Esophagus muscularis mucosa (tissue), 3 donors: ENCODE measurements around the gene GLO1.

ENCODE experiments used
- CTCF ChIP-seq, 3 experiments: fragments of 200-600 bp in 2 of 3; fragments of 450-650 bp in 1 of 3; sonication (generic) in 2 of 3; IDR thresholded peaks; one replicate each; pipeline ENCODE4 v1.5.1; 2017 to 2019; ENCODE audit warnings: antibody characterized with exemption in 3 of 3, mild to moderate bottlenecking in 2 of 3, moderate library complexity in 1 of 3
- POLR2A ChIP-seq: fragments of 450-650 bp; IDR thresholded peaks from one replicate; pipeline ENCODE4 v1.6.1; 2017; ENCODE audit warnings: antibody characterized with exemption, moderate library complexity, mild to moderate bottlenecking, low read depth
- POLR2AphosphoS5 ChIP-seq, 2 donors: sonication (generic); formaldehyde crosslinking; IDR thresholded peaks; one replicate each; pipeline ENCODE4 v1.6.1; 2017; ENCODE audit warnings: antibody characterized with exemption in 2 of 2

GRCh38 chr6:38739532-38739931 lies 36.6 kb upstream of the GLO1 start:
- TF ChIP-seq POLR2AphosphoS5 (IDR thresholded peaks at IDR 0.05), result no peak
- TF ChIP-seq CTCF (IDR thresholded peaks at IDR 0.05), result peak; percentile 18 to 24 (median 24)
- no peak for TF ChIP-seq POLR2A
